IPS DF 6.9 (cell line): ENCODE data around the gene IMMP2L.

ENCODE experiments used
- DNase-seq: peaks from one replicate; pipeline ENCODE4 v3.0.0-alpha.2; 2013; ENCODE audit warnings: low read depth, low spot score
- H3K27ac ChIP-seq: one replicate; pipeline ENCODE4 v1.5.1; 2013; ENCODE audit warnings: low read length, control low read depth
- H3K27me3 ChIP-seq: 2 replicates; pipeline ENCODE4 v1.6.1; 2013; ENCODE audit warnings: mild to moderate bottlenecking, low read length; ENCODE audit not compliant: control insufficient read depth, insufficient read depth
- H3K36me3 ChIP-seq: 2 replicates; pipeline ENCODE4 v1.6.1; 2013; ENCODE audit warnings: low read length; ENCODE audit not compliant: control insufficient read depth, insufficient read depth
- H3K4me1 ChIP-seq: 2 replicates; pipeline ENCODE4 v1.6.1; 2013; ENCODE audit warnings: low read length; ENCODE audit not compliant: control insufficient read depth, insufficient read depth
- H3K4me3 ChIP-seq: 2 replicates; pipeline ENCODE4 v1.5.1; 2013; ENCODE audit warnings: mild to moderate bottlenecking, low read length
- H3K9me3 ChIP-seq: 2 replicates; pipeline ENCODE4 v1.6.1; 2013; ENCODE audit warnings: low read length, inconsistent platforms; ENCODE audit not compliant: control insufficient read depth, insufficient read depth
- WGBS: extraction: QIAGEN DNeasy Blood & Tissue Kit; methylation state at CpG from one replicate; pipeline ENCODE4 v1.1.7; 2013; ENCODE audit warnings: mixed read lengths, missing lambda C conversion rate; ENCODE audit not compliant: insufficient read length, insufficient coverage; 5-methylcytosine and 5-hydroxymethylcytosine counted together

IMMP2L gene

DNA sequence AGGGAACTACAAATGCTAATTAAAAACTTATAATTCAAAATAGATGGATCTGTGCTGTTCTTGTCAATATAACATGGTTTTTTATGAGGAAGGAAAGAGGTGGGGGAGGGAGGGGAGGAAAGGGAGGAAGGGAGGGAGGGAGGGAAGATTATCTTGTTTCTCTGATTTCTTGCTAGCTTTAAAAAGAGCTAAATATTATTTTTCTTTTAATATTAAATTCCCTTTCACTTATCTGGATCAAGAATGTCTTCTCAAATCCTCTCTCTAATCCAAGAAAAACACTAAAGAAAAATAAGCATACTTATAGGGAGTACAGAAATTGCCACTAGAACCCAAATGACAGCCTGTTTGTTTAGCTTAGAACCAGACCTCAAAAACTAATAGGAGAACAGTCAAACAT, 416.2 kb downstream of the IMMP2L start:
- H3K4me3 ChIP-seq, result no peak overlapping the region
- no peaks in the 10 kb centered on the region for H3K36me3 ChIP-seq
- no peaks in the 10 kb centered on the region for H3K4me1 ChIP-seq
- no peak overlapping the region for H3K27ac ChIP-seq
- H3K9me3 ChIP-seq, result no peaks in the 10 kb centered on the region
- no peak for DNase-seq
- no peaks in the 10 kb centered on the region for H3K27me3 ChIP-seq

DNA sequence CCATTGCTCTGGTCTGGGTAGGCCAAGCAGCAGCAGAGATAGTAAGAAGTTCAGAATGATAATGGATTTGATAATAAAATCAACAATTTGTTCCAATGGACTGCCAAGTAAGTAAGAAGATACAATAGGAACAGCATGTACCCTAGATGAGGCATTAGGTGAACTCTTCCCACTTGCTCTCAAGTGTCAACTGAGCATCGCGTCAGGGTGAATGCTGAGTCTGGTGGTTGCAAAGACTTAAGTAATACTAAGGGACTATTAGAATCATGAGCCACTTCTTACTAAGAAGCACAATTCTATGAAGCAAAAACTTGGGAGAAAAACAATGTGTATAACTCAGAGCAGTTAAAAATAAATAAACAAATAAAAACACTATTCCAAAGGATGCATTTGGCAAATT, 416.8 kb downstream of the IMMP2L start:
- no CpG with 5 or more reads among the region's 2 CpGs for WGBS
- Histone ChIP-seq H3K4me3 (no peak overlapping the region), H3K27me3 (no peaks in the 10 kb centered on the region), H3K27ac (no peak overlapping the region), H3K9me3 (no peaks in the 10 kb centered on the region), H3K4me1 (no peaks in the 10 kb centered on the region), H3K36me3 (no peaks in the 10 kb centered on the region)
- no peak for DNase-seq

DNA sequence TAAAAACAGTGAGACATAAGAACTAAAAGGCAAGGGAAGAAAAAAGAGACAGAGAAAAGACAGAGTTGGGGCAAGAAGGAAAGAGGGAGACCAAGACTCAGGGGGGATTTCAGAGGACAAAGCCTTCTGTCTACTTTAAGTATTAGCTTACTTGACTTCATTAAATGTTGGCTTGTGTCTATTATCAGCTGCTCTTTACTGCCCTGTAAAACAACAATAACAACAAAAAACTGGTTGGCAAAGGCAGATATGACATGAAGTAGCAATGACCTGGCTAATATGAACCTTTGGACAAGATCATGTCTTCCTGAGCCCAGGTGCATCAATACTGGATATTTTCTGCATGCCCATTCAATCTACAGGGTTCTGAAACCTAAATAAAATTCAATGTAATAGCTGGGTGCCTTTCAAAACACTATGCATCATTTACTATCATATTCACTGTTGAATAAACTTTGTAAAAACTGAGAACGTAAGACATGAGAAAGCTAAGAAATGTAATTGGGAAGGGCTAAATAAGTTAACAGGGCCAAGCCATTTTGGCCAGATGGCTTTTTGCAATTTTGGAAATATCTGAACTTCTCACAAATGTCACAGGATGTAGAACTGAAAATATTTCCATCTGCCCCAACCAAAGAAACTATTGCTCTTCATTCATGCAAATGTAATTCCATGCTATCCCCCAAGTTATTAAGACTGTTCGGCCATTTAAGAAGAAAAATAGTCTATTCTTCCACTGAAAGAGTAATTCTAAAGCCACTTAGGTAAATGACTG, 422.0 kb downstream of the IMMP2L start:
- no CpG with 5 or more reads among the region's 2 CpGs for WGBS
- Histone ChIP-seq H3K36me3 (no peaks in the 10 kb centered on the region), H3K4me3 (no peak overlapping the region), H3K27me3 (no peaks in the 10 kb centered on the region), H3K27ac (no peak overlapping the region), H3K4me1 (no peaks in the 10 kb centered on the region), H3K9me3 (no peaks in the 10 kb centered on the region)
- no peak for DNase-seq

DNA sequence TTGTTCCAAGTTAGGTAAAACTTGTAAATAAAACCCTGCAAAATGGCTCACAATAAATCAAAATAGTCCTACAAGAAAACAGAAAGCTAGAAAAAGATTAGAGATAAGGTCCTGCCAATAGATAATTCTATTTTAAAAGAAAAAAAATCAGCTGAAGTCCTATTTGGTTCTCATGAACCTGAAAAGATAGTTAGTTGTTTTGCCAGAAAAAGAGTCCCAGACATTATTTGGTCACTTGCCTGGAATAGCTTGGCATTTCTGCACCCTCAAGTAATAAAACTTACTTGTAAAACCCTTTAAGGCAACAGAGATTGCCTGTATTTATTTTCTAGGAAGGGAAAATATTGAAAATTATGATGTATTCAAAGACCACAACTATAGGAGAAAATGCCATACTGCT, 423.7 kb downstream of the IMMP2L start:
- Histone ChIP-seq H3K27ac (no peak overlapping the region), H3K36me3 (no peaks in the 10 kb centered on the region), H3K4me1 (no peaks in the 10 kb centered on the region), H3K27me3 (no peaks in the 10 kb centered on the region), H3K9me3 (no peaks in the 10 kb centered on the region), H3K4me3 (no peak overlapping the region)
- DNase-seq, result no peak

DNA sequence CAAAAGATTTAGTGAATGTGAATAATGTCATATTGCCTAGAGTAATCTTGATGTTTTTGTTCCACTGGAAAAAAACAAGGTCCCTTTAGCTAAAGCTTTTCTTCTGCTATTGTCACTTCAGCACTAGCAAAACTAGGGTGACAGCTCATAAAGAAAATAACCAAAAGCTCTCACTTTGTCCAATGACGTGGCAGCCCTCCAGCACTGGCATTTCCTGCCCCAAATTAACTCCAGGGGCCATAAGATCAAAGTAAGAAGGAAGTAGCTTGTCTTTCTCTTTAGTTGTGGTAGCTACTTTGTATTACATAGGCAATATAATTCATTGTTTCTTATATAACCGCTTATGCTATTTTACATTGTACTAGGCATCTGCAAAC, 424.1 kb downstream of the IMMP2L start:
- Histone ChIP-seq H3K4me1 (no peaks in the 10 kb centered on the region), H3K36me3 (no peaks in the 10 kb centered on the region), H3K4me3 (no peak overlapping the region), H3K27ac (no peak overlapping the region), H3K9me3 (no peaks in the 10 kb centered on the region), H3K27me3 (no peaks in the 10 kb centered on the region)
- no CpG with 5 or more reads among the region's 2 CpGs for WGBS
- DNase-seq, result no peak

DNA sequence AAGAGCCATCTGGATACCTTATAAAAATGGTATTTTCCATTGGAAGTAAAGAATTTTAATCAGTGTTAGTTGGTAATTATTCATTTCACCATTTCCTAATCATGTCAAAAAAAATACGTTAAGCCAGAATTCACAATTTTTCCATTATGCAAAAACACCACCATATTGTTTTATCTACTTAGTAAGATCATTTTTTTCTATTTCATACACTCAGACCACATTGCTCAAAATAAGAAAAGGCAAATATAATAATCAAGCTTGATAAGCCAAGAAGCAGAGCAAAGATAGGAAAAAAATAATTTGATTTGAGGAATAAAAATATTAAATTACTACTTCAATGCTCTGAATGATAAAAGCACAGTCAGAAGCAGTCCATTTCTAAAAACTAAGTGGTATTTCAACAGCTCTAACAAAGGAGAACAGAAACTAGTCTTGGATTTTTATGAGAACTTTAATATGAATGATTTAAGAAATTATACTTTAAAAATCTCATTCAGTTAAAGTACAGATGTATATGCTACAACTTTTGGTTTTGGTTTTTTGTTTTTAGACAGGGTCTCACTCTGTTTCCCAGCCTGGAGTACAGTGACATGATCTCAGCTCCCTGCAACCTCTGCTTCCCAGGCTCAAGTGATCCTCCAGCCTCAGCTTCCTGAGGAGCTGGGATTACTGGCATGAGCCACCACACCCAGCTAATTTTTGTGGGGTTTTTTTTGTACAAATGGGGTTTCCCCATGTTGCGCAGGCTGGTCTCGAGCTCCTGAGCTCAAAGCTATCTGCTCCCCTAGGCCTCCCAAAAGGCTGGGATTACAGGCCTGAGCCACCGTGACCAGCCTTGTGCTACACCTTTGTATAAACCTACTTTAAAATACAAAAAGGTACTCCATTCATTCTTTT, 424.7 kb downstream of the IMMP2L start:
- Histone ChIP-seq H3K9me3 (no peaks in the 10 kb centered on the region), H3K27ac (no peak overlapping the region), H3K27me3 (no peaks in the 10 kb centered on the region), H3K4me3 (no peak overlapping the region), H3K36me3 (no peaks in the 10 kb centered on the region), H3K4me1 (no peaks in the 10 kb centered on the region)
- WGBS, result no CpG with 5 or more reads among the region's 4 CpGs
- DNase-seq, result no peak

DNA sequence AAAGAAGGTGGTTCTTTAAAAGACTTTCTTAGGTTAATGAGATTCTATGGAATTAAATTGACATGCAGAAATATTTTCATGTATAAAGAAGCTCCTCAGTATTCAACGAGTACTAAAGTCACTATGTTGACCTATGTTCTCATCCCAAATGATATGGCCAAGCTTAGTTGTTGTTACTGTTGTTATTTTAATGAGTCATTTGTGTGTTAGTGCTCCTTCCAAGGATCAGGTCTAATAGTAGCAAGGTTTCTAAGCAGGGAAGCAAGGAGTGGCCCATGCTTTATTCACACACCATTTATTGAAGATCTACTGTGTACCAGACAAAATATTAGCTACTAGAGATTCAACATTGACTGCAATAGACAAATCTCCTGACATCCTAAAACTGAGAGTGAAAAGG, 429.5 kb downstream of the IMMP2L start:
- no CpG with 5 or more reads among the region's 1 CpG for WGBS
- Histone ChIP-seq H3K9me3 (no peaks in the 10 kb centered on the region), H3K4me1 (no peaks in the 10 kb centered on the region), H3K27ac (no peak overlapping the region), H3K27me3 (no peaks in the 10 kb centered on the region), H3K4me3 (no peak overlapping the region), H3K36me3 (no peaks in the 10 kb centered on the region)
- no peak for DNase-seq

DNA sequence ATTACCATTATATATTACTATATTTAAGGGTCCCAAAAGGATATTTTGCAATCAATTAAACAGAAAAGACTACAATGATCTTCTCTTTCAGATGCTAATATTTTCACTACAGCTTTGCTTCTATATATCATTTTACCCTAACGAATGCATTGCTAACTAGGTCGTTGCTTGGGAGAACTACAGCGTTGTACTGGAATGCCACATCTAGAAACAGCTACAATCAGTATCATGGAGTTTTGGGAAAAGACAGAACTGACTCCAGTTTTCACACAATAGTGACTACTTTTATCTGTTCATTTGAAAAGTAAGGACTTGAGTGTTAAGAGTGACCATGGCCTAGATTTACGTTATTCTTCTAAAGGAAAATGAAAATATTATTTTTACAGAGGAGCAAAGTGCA, 432.9 kb downstream of the IMMP2L start:
- Histone ChIP-seq H3K4me3 (no peak overlapping the region), H3K27ac (no peak overlapping the region), H3K36me3 (no peaks in the 10 kb centered on the region), H3K9me3 (no peaks in the 10 kb centered on the region), H3K27me3 (no peaks in the 10 kb centered on the region), H3K4me1 (no peaks in the 10 kb centered on the region)
- WGBS, result no CpG with 5 or more reads among the region's 4 CpGs
- DNase-seq, result no peak

DNA sequence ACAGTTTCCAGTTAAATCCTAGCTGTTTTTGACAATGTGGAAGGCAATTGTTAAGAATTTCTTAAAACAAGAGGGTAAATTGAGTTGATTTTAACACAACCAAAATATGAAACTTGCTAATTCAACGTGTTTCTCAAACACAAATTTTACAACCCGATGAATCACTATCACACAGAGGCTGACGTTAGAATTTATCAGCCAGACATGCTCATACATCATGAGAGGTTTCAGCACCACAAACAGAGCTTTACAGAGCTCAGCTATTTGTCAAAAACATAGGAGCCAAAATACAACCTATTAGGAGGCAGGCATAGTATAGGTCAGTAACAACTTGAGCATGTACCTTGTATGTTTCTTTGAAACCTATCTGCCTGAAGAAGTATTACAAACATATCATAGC, 435.3 kb downstream of the IMMP2L start:
- H3K27ac ChIP-seq, result no peak overlapping the region
- no CpG with 5 or more reads among the region's 3 CpGs for WGBS
- no peak for DNase-seq
- H3K9me3 ChIP-seq, result no peaks in the 10 kb centered on the region
- H3K36me3 ChIP-seq, result no peaks in the 10 kb centered on the region
- no peaks in the 10 kb centered on the region for H3K27me3 ChIP-seq
- no peak overlapping the region for H3K4me3 ChIP-seq
- H3K4me1 ChIP-seq, result no peaks in the 10 kb centered on the region

DNA sequence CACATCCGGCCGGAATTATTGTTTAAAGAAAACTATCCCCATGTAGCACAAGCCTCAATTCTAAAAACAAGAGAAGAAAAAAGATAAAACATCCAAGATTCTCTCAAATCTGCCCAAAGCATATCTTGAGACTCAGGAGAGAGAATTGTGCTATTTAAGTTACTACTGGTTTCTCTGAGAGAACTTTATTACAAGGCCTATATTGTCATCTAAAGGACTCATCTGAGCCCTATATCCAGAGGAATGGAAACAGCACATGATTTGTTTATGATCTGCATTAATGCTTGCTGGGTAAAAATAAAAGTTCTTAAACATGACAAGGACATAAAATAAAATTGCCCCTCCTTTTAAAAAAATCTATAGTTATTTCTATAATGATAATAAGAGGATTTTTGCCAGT, 446.3 kb downstream of the IMMP2L start:
- no peaks in the 10 kb centered on the region for H3K4me1 ChIP-seq
- no CpG with 5 or more reads among the region's 2 CpGs for WGBS
- H3K9me3 ChIP-seq, result no peaks in the 10 kb centered on the region
- DNase-seq, result no peak
- H3K27me3 ChIP-seq, result no peaks in the 10 kb centered on the region
- H3K36me3 ChIP-seq, result no peaks in the 10 kb centered on the region
- no peak overlapping the region for H3K4me3 ChIP-seq
- no peak overlapping the region for H3K27ac ChIP-seq
